ENCODE measurements around the gene SULT1B1.
"Not testable (repeated sequence)": the region's sequence is repeated elsewhere in the genome, so short reads cannot be mapped to it uniquely, and the experiment has no call there.

SULT1B1 gene

GRCh38 chr4:69760455-69760854 lies at the start of gene SULT1B1:
Gene SULT1B1, minus strand, starts transcription at chr4:69760620. Its CDS starts 5,403 bp downstream, at chr4:69755217.
- no peak for DNase-seq

- DNase-seq: no peak
Observed at GRCh38 chr4:69800599-69800998, 40.2 kb upstream of the SULT1B1 start.

- DNase-seq: no peak
Observed at GRCh38 chr4:69799337-69799736, 38.9 kb upstream of the SULT1B1 start.

DNA sequence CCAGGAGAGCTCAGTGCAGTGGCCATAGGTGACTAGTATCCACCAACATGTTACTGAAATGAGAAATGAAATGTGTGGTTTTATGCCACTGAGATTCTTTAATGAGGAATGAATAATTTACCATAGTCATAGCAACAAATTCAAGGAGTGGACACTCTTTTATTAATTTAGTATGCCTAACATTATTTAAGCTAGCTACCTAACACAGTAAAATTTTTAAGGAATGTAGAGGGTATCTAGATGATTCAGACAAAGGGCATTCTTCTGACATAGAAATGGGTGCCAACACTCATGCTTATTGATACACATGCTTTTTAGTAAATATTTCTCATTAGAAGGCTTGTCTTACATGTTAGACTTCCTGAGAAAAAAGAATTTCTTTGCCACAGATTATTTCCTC lies 33.3 kb upstream of the SULT1B1 start:
- DNase-seq: no peak

- no peak for DNase-seq
Observed at GRCh38 chr4:69787879-69788278, 27.5 kb upstream of the SULT1B1 start.

DNA sequence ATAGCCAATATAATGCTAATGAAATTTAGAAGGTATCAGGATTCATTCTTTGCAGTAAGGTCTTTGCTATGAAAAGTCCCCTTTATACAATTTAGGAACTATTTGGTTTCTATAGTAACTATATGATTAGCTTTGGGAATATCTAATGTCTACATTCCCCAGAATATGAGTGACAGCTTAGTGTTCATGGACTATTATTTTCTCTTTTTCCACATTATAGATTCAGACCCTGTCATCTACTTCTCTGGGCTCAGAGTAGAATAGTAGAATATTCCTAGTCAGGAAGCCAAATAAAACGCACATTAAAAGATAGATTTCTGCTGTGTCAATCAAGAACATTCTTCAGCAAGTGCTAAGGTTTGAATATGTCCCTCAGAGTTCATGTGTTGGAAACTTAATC lies 26.1 kb upstream of the SULT1B1 start:
- DNase-seq: no peak

DNA sequence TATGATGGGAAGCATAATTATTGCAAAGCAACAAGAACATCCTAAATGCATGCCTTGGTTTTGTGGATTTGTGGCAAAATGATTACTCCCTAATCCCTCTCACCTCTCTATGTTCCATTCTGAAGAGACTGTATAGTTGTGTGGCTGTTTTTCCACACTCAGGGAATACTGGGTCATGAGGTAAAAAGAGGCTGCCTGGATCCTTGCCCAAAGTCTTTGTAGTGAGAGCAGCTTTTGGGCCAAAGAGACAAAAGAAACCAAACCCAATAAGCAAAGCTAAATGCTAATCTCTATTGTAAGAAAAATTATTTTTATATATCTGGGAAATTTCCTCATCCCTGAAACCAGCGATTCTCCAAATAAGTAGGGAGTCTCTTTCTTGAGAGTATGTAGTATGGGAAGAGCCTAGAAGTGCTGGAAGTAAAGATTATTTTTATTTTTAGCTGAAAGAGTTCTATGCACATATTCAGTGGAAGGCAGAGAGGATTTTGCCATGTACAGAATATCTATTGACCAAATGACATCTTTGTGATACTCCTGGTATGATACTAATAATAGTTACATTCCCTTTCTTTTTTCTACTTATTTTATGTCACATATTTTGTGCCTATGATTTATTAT lies 24.9 kb upstream of the SULT1B1 start:
- no peak for DNase-seq

- no peak for DNase-seq
Observed at GRCh38 chr4:69782651-69783310, 22.4 kb upstream of the SULT1B1 start.

DNA sequence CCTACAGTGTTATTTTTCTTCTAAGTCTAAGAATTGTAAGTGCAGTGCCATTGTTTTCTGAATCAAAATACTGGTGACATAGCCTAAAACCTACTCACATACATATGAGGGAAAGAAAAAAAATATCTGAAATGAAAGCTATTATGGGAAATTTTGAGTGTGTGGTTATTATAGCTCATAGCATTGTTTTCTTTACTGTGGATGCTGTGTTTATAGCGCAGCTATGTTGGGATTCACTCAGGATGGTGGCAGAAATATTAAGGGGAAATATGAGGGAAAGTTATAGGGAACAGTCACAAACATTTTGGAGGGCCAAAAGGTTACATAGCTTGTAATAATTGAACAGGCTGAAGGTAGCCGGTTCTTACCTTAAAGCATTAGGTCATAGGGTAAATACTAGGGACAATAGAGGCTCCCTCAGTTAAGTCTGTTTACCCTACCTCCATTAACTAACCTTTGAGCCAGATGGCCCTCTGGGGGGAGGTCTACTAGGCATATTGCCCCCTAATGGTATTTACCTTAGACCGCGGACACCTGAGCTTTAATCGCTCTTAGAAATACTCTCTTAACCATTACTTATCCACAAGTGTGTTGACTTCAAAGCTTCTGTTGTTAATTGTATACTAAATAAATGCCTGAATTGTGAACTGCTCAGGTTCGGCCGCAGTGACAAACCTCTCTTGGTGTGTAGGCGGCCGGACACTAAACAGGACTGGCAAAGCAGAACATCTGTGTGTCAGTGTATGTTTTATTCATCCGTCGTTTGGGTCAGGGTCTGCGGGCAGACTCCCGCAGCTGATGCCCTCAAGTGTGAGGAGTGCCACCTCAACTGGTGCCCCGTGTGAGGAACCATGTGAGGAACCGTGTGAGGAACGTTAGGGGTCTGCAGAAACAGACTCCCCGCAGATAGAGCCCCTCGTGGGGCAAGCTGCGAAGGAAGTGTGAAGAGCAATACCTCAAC lies 21.3 kb upstream of the SULT1B1 start:
- no peak for DNase-seq

DNA sequence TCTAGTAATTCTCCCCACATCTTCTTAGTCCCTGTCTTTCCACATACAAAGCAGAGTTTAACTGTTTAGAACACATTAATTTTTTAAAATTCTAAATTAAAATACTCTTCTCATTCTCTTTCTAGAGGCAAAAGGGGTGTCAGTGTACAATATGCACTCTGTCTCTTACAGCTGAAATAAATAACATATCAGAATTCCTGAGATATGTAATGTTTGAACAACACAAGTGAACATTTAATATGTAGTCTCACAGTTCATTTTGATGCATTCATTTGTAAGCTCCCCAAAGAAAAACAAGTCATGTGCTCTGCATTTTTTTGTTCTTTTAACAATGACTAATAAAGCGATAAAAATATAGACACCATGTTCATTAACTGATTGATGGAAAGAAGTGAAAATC lies 19.7 kb upstream of the SULT1B1 start:
- DNase-seq: no peak

- DNase-seq: no peak
Observed at GRCh38 chr4:69776696-69777095, 16.3 kb upstream of the SULT1B1 start.

- no peak for DNase-seq
Observed at GRCh38 chr4:69775321-69775867, 15.0 kb upstream of the SULT1B1 start.

DNA sequence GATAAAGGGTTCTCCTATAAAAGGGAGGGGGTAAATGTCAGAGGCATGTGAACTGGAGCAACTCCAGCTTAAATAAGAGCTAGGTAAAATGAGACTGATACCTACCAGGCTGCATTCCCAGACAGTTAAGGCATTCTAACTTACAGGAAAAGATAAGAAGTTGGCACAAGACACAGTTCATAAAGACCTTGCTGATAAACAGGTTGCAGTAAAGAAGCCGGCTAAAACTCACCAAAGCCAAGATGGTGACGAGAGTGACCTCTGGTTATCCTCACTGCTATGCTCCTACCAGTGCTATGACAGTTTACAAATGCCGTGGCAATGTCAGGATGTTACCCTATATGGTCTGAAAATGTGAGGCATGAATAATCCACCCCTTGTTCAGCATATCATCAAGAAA lies 13.1 kb upstream of the SULT1B1 start:
- DNase-seq: no peak

DNA sequence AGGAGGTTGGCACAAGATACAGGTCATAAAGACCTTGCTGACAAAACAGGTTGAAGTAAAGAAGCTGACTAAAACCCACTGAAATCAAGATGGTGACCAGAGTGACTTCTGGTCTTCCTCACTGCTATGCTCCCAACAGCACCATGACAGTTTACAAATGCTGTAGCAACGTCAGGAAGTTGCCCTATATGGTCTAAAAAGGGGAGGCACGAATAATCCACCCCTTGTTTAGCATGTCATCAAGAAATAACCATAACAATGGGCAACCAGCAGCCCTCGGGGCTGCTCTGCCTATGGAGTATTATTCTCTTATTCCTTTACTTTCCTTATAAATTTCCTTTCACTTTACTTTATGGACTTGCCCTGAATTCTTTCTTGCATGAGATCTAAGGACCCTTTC lies 8.1 kb upstream of the SULT1B1 start:
- not testable (repeated sequence) for DNase-seq

GRCh38 chr4:69765751-69766150 lies 5.3 kb upstream of the SULT1B1 start:
- DNase-seq: no peak

- no peak for DNase-seq
Observed at GRCh38 chr4:69764311-69764710, 3.9 kb upstream of the SULT1B1 start.

DNA sequence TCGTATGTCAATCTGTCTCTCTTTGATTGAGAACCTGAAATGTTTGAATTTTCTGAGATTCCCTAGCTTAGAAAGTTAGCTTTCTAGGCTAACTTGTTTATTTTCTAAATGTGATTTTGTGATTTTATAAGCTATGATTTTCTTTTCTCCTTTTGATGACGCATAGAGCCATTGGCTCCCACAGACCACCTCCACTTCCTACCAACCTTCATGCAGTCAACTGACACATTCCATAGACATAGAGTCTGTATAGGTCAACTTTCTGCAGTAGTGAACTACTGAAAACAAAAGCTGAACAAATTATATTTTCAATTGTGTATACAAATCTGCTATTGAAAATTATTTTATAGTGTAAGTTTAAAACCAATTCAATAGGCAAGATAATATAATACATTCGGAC lies 2.8 kb upstream of the SULT1B1 start:
- no peak for DNase-seq

DNA sequence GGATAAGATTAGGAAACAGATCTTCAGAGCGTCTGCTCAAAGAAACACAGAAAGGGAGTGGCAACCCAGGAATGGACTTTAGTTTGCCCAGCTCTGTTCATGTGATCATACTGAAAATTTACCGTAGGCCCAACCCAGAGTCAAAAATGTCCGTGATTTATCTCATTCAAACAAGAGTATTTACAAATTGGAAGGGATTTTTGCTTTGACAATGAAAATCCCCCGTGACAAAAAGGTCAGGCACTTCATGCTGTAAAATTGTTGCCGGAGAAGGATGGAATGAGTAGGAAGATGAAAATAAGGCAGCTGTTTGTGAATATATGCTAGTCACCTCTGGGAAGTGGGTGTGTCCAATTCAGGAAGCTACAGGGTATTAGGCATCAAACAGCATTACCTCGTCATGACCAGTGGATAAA lies 1.2 kb downstream of the SULT1B1 start:
- no peak for DNase-seq

DNA sequence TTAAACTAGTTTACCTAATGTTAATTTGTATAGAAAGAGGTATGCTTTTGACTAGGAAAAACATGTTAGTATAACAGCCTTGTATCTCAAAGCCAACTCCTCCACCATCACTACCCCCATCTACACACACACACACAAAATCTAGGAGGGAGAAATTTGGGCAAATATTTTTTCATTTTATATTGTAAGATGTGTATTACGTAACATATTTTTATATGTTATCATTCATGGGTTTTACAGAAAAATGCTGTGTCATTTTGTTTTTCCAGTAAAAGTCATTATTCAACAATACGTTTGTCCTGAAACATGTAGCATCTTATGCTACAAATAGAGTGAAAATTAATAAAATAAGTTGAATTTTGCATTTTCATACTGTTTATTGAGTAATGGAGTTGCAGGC lies 3.0 kb downstream of the SULT1B1 start:
- no peak for DNase-seq

GRCh38 chr4:69754926-69755580 lies 5.4 kb downstream of the SULT1B1 start:
- no peak for DNase-seq

- DNase-seq: no peak
Observed at GRCh38 chr4:69753686-69754085, 6.7 kb downstream of the SULT1B1 start.

- no peak for DNase-seq
Observed at GRCh38 chr4:69750346-69750745, 10.1 kb downstream of the SULT1B1 start.

DNA sequence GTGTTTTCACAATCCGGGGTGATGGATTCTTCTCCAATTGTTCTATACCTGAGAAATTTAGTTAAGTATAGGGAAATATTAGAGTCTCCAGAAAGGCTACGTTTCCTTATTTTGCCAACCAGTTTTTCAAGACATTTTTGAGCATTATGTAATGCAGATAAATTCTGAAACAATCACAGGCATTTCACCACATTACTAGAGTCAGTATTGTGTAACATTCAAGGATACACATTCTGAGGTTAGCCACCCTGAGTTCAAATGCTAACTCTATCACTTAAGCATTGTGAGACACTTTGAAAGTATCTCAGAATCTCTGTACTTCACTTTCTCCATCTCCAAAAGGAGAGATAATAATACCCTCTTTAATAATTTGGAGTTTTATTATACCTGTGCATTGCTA lies 10.6 kb downstream of the SULT1B1 start:
- no peak for DNase-seq

Measured in DMS 273 treated with DMSO at 0.1 percent for 48 hours (cell line).